HepG2 (cell line): ENCODE data around the gene ZNF547. TPM values are rescaled to one million over a fixed set of nuclear protein-coding genes. Genes with fewer than 3 reads are reported as not detected.

Experiments
- ATF2 ChIP-seq: sonication (generic); formaldehyde crosslinking; IDR thresholded peaks from 2 replicates; pipeline ENCODE4 v1.4.0; 2020; ENCODE audit warnings: missing genetic modification reagents
- ATF4 ChIP-seq, 2 experiments: fragments of 450-650 bp in 1 of 2; sonication (generic) in 1 of 2; formaldehyde crosslinking; IDR thresholded peaks; 2 replicates each; pipeline versions ENCODE4 v1.5.0 to v1.8.0; 2020 to 2022; ENCODE audit warnings: mild to moderate bottlenecking in 1 of 2, missing genetic modification reagents in 1 of 2
- BATF2 ChIP-seq: sonication (generic); formaldehyde crosslinking; IDR thresholded peaks from 2 replicates; pipeline ENCODE4 v1.8.0; 2022; ENCODE audit warnings: mild to moderate bottlenecking, missing genetic modification reagents, moderate library complexity
- CBX5 ChIP-seq: sonication (generic); formaldehyde crosslinking; IDR thresholded peaks from 2 replicates; pipeline ENCODE4 v1.4.0; 2020; ENCODE audit warnings: missing genetic modification reagents, borderline replicate concordance
- FOXP1 ChIP-seq, 2 experiments: fragments of 450-650 bp in 1 of 2; IDR thresholded peaks; 2 replicates each; pipeline ENCODE4 v1.6.1; 2017 to 2018; ENCODE audit warnings: antibody characterized with exemption in 1 of 2
- HOXD1 ChIP-seq: sonication (generic); formaldehyde crosslinking; IDR thresholded peaks from 2 replicates; pipeline ENCODE4 v1.5.0; 2020; ENCODE audit warnings: missing genetic modification reagents
- MIER3 ChIP-seq: IDR thresholded peaks from 2 replicates; pipeline ENCODE4 v1.6.1; 2016; ENCODE audit warnings: missing compliant biosample characterization, borderline replicate concordance
- NFE2L2 ChIP-seq: fragments of 150-350 bp; IDR thresholded peaks from 2 replicates; pipeline ENCODE4 v1.6.1; 2014; ENCODE audit warnings: low read length
- RBM22 ChIP-seq: fragments of 200-400 bp; formaldehyde crosslinking; optimal IDR thresholded peaks from 2 replicates; pipeline ENCODE3; 2017; ENCODE audit warnings: mild to moderate bottlenecking, low read length, moderate library complexity
- RORA ChIP-seq: sonication (generic); formaldehyde crosslinking; IDR thresholded peaks from 2 replicates; pipeline ENCODE4 v1.5.0; 2020; ENCODE audit warnings: mild to moderate bottlenecking, missing genetic modification reagents, moderate library complexity
- SMARCC2 ChIP-seq: fragments of 450-650 bp; IDR thresholded peaks from 2 replicates; pipeline ENCODE4 v1.6.1; 2017; ENCODE audit warnings: antibody characterized with exemption, mild to moderate bottlenecking
- SNAPC2 ChIP-seq: sonication (generic); formaldehyde crosslinking; IDR thresholded peaks from 2 replicates; pipeline ENCODE4 v1.8.1; 2022; ENCODE audit warnings: mild to moderate bottlenecking, missing genetic modification reagents
- THAP7 ChIP-seq: sonication (generic); formaldehyde crosslinking; IDR thresholded peaks from 2 replicates; pipeline ENCODE4 v1.8.1; 2023; ENCODE audit warnings: mild to moderate bottlenecking, missing genetic modification reagents
- ZBTB46 ChIP-seq: sonication (generic); formaldehyde crosslinking; IDR thresholded peaks from 2 replicates; pipeline ENCODE4 v1.4.0; 2020; ENCODE audit warnings: mild to moderate bottlenecking, missing genetic modification reagents, borderline replicate concordance
- ZHX1 ChIP-seq: sonication (generic); formaldehyde crosslinking; IDR thresholded peaks from 2 replicates; pipeline ENCODE4 v1.8.1; 2022; ENCODE audit warnings: low read depth, mild to moderate bottlenecking, missing genetic modification reagents
- ZKSCAN1 ChIP-seq: fragments of 150-350 bp; IDR thresholded peaks from 2 replicates; pipeline ENCODE4 v1.6.1; 2014; ENCODE audit warnings: low read length
- ZNF251 ChIP-seq: sonication (generic); formaldehyde crosslinking; IDR thresholded peaks from 2 replicates; pipeline ENCODE4 v1.9.0; 2021; ENCODE audit warnings: mild to moderate bottlenecking, missing genetic modification reagents
- ZNF432 ChIP-seq: sonication (generic); formaldehyde crosslinking; IDR thresholded peaks from 2 replicates; pipeline ENCODE4 v1.5.0; 2020; ENCODE audit warnings: missing genetic modification reagents, mild to moderate bottlenecking, borderline replicate concordance
- polyA plus RNA-seq, 8 experiments: library from polyadenylated mRNA; depleted of rRNA in 3 of 8; stranded (reverse) in 7 of 8; unstranded in 1 of 8; fragments of >200 nt; fragmentation: Illumina TruSeq in 4 of 8; extraction: Trizol in 4 of 8; gene quantifications; 2 replicates each; pipeline versions ENCODE4 v1.2.1 to v1.2.3, GENCODE V29; 2011 to 2016; ENCODE audit warnings: low read depth in 4 of 8, missing spikeins in 1 of 8, mixed read lengths in 1 of 8; ENCODE audit not compliant: insufficient read depth in 1 of 8
- total RNA-seq, 5 experiments: library from RNA; depleted of rRNA; stranded (reverse); fragments of >200 nt; fragmentation: Illumina TruSeq; extraction: Trizol; gene quantifications; 2 replicates each; pipeline ENCODE4 v1.2.3, GENCODE V29; 2016; ENCODE audit warnings: low read depth in 1 of 5

ZNF547 gene
- total and polyA plus RNA-seq, 2 of the 13 experiments (the other 11 are each of a cell fraction or from before 2014, with no cell fraction given) = 2.0 to 2.6 TPM

- TF ChIP-seq ZHX1 (CRISPR knock-in tag) (peak; percentile 87), SNAPC2 (no peak), SMARCC2 (no peak), CBX5 (CRISPR knock-in tag) (no peak; the same call in 1 of the 2 replicates), MIER3 (no peak), ATF2 (CRISPR knock-in tag) (peak; percentile 96), ZNF251 (CRISPR knock-in tag) (no peak), RORA (CRISPR knock-in tag) (no peak), ZNF432 (CRISPR knock-in tag) (no peak), NFE2L2 (no peak), ZKSCAN1 (no peak), ATF4 (CRISPR knock-in tag; IDR thresholded peaks at IDR 0.05) (0 out of 4 replicates have a peak, but pooled peaks of 1 of the 2 experiments have one; percentile 41), BATF2 (no peak), RBM22 (no peak), THAP7 (0 out of 2 replicates have a peak, but pooled peaks have one; percentile 75), ZBTB46 (CRISPR knock-in tag) (no peak), FOXP1 (IDR thresholded peaks at IDR 0.05) (no peak), FOXP1 (CRISPR knock-in tag; IDR thresholded peaks at IDR 0.05) (no peak), HOXD1 (CRISPR knock-in tag) (0 out of 2 replicates have a peak, but pooled peaks have one; percentile 55)
Observed at GRCh38 chr19:57320180-57321084, 42.9 kb upstream of the ZNF547 start, which contains the start of gene ZNF543 (continued).
